HepG2 (cell line): Measurements from ENCODE around the gene IQCK. TPM values are rescaled to one million over a fixed set of nuclear protein-coding genes. Genes with fewer than 3 reads are reported as not detected.

Experiments
- ATAC-seq: fragments of 200-7000 bp; cut with Tn5 transposase; 3 replicates; pipeline ENCODE4 v1.9.1; 2020; ENCODE audit warnings: mild to moderate bottlenecking, moderate library complexity
- BruUV-seq: library from RNA; stranded (reverse); fragments of 400-500 nt; replicated peaks from 2 replicates; lab custom pipeline; 2021; lab: Mats Ljungman, UMichigan
- CTCF ChIA-PET: fragments of 300-600 bp; formaldehyde crosslinking; extraction: SDS; loops from one replicate; lab custom pipeline; 2021; ENCODE audit warnings: low total read pairs, inconsistent platforms, low intra/inter-chr PET ratio; lab: Yijun Ruan, JAX
- POLR2A ChIA-PET: fragments of 350-600 bp; sonication (Branson Sonifier 250); formaldehyde crosslinking; loops from one replicate; lab custom pipeline; 2020; ENCODE audit warnings: antibody characterized with exemption, inconsistent platforms; lab: Yijun Ruan, JAX
- DNase-seq: peaks from one replicate; pipeline ENCODE4 v3.0.0-alpha.2; 2015; ENCODE audit warnings: low spot score
- FAIRE-seq: peaks from 3 replicates; lab custom pipeline; 2011; peaks lifted over from hg19 to GRCh38; lab: Jason Lieb, UNC
- H2AFZ ChIP-seq: one replicate; pipeline ENCODE4 v1.6.1; 2011; ENCODE audit warnings: low read length, inconsistent platforms
- H3K27ac ChIP-seq: fragments of 300-600 bp; 3 replicates; pipeline ENCODE4 v1.8.0; 2011; ENCODE audit warnings: mixed run types, mild to moderate bottlenecking, mixed read lengths, low read length, inconsistent platforms; ENCODE audit not compliant: insufficient read depth; ENCODE audit errors: extremely low read length
- H3K27me3 ChIP-seq, 2 experiments: fragments of 200-600 bp in 1 of 2; 2 replicates in 1 of 2; 3 replicates in 1 of 2; pipeline versions ENCODE4 v1.6.0 to v1.8.0; 2011; ENCODE audit warnings: low read length in 2 of 2, mild to moderate bottlenecking in 2 of 2, moderate library complexity in 2 of 2, inconsistent platforms in 1 of 2; ENCODE audit not compliant: insufficient read depth in 2 of 2, control insufficient read depth in 1 of 2
- H3K36me3 ChIP-seq, 2 experiments: fragments of 200-600 bp in 1 of 2; replicated peaks in 1 of 2; 2 replicates in 1 of 2; 3 replicates in 1 of 2; pipeline versions ENCODE4 v1.5.1 to v1.8.0; 2011; ENCODE audit warnings: low read length in 2 of 2, inconsistent platforms in 1 of 2; ENCODE audit not compliant: insufficient read depth in 2 of 2, control insufficient read depth in 1 of 2
- H3K4me1 ChIP-seq: 2 replicates; pipeline ENCODE4 v1.5.1; 2012; ENCODE audit warnings: low read length, inconsistent platforms; ENCODE audit not compliant: insufficient read depth
- H3K4me2 ChIP-seq: 2 replicates; pipeline ENCODE4 v1.6.0; 2011; ENCODE audit warnings: low read depth, low read length, inconsistent platforms
- H3K4me3 ChIP-seq, 3 experiments: fragments of 200-600 bp in 1 of 3; sonication (generic), shearing (Covaris generic) in 1 of 3; replicated peaks in 1 of 3; 2 replicates each; pipeline ENCODE4 v1.5.1; 2011 to 2016; ENCODE audit warnings: low read length in 3 of 3, inconsistent platforms in 2 of 3, low read depth in 2 of 3, mild to moderate bottlenecking in 2 of 3, control low read depth in 1 of 3, mixed read lengths in 1 of 3; ENCODE audit not compliant: insufficient read depth in 1 of 3
- H3K79me2 ChIP-seq: one replicate; pipeline ENCODE4 v1.6.1; 2011; ENCODE audit warnings: low read length, inconsistent platforms; ENCODE audit not compliant: insufficient read depth
- H3K9ac ChIP-seq: 2 replicates; pipeline ENCODE4 v1.6.0; 2011; ENCODE audit warnings: mild to moderate bottlenecking, low read depth, low read length, inconsistent platforms; ENCODE audit not compliant: insufficient read depth
- H3K9me3 ChIP-seq: 2 replicates; pipeline ENCODE4 v1.5.1; 2012; ENCODE audit warnings: mild to moderate bottlenecking, low read length
- H4K20me1 ChIP-seq: 2 replicates; pipeline ENCODE4 v1.6.0; 2011; ENCODE audit warnings: inconsistent platforms, mild to moderate bottlenecking, low read length, moderate library complexity; ENCODE audit not compliant: insufficient read depth
- HOXD1 ChIP-seq: sonication (generic); formaldehyde crosslinking; IDR thresholded peaks from 2 replicates; pipeline ENCODE4 v1.5.0; 2020; ENCODE audit warnings: missing genetic modification reagents
- ISL2 ChIP-seq: sonication (generic); formaldehyde crosslinking; IDR thresholded peaks from 2 replicates; pipeline ENCODE4 v1.5.0; 2020; ENCODE audit warnings: missing genetic modification reagents
- MTF1 ChIP-seq: sonication (generic); formaldehyde crosslinking; IDR thresholded peaks from 2 replicates; pipeline ENCODE4 v1.5.0; 2020; ENCODE audit warnings: missing genetic modification reagents
- TCF12 ChIP-seq, 2 experiments: fragments of 450-650 bp in 1 of 2; sonication (generic) in 1 of 2; formaldehyde crosslinking in 1 of 2; IDR thresholded peaks; 2 replicates each; pipeline versions ENCODE4 v1.6.1 to v1.8.0; 2017 to 2022; ENCODE audit warnings: antibody characterized with exemption in 1 of 2, mild to moderate bottlenecking in 1 of 2, missing genetic modification reagents in 1 of 2, moderate library complexity in 1 of 2
- ZNF629 ChIP-seq: sonication (generic); formaldehyde crosslinking; conservative IDR thresholded peaks from 2 replicates; pipeline ENCODE4 v1.5.0; 2020; ENCODE audit warnings: missing genetic modification reagents
- ZNF703 ChIP-seq: sonication (generic); formaldehyde crosslinking; IDR thresholded peaks from 2 replicates; pipeline ENCODE4 v1.5.1; 2020; ENCODE audit warnings: missing genetic modification reagents, mild to moderate bottlenecking, moderate library complexity, borderline replicate concordance
- ZNF816 ChIP-seq: sonication (generic); formaldehyde crosslinking; IDR thresholded peaks from 2 replicates; pipeline ENCODE4 v1.8.0; 2022; ENCODE audit warnings: missing genetic modification reagents, mild to moderate bottlenecking, borderline replicate concordance
- WGBS: methylation state at CpG from one replicate; pipeline ENCODE4 v1.1.6; 2017; ENCODE audit warnings: low lambda C conversion rate; 5-methylcytosine and 5-hydroxymethylcytosine counted together
- in situ Hi-C: cut with HindIII; loops from 2 replicates; pipeline ENCODE4 v1.10.0; 2017; ENCODE audit warnings: low pct_unique_long_range_greater_than_20kb; ENCODE audit not compliant: extremely low pct_ligation_motif_present
- intact Hi-C: fragments of 100-400 bp; cut with micrococcal nuclease; formaldehyde crosslinking; loops from one replicate; pipeline ENCODE4 v1.10.0; 2022; ENCODE audit not compliant: unreplicated experiment
- polyA plus RNA-seq, 8 experiments: library from polyadenylated mRNA; depleted of rRNA in 3 of 8; stranded (reverse) in 7 of 8; unstranded in 1 of 8; fragments of >200 nt; fragmentation: Illumina TruSeq in 4 of 8; extraction: Trizol in 4 of 8; gene quantifications; 2 replicates each; pipeline versions ENCODE4 v1.2.1 to v1.2.3, GENCODE V29; 2011 to 2016; ENCODE audit warnings: low read depth in 4 of 8, missing spikeins in 1 of 8, mixed read lengths in 1 of 8; ENCODE audit not compliant: insufficient read depth in 1 of 8
- total RNA-seq, 5 experiments: library from RNA; depleted of rRNA; stranded (reverse); fragments of >200 nt; fragmentation: Illumina TruSeq; extraction: Trizol; gene quantifications; 2 replicates each; pipeline ENCODE4 v1.2.3, GENCODE V29; 2016; ENCODE audit warnings: low read depth in 1 of 5
- TF ChIP-seq, protein P1 (sequence below): sonication (generic); formaldehyde crosslinking; IDR thresholded peaks from 2 replicates; pipeline ENCODE4 v1.4.0; 2020; ENCODE audit warnings: mild to moderate bottlenecking, missing genetic modification reagents
- TF ChIP-seq, protein P2 (sequence below): sonication (generic); formaldehyde crosslinking; IDR thresholded peaks from 2 replicates; pipeline ENCODE4 v1.4.0; 2020; ENCODE audit warnings: missing genetic modification reagents
- TF ChIP-seq, protein P3 (sequence below): sonication (generic); formaldehyde crosslinking; IDR thresholded peaks from 2 replicates; pipeline ENCODE4 v1.5.0; 2020; ENCODE audit warnings: missing genetic modification reagents
- TF ChIP-seq, protein P4 (sequence below): sonication (generic); formaldehyde crosslinking; IDR thresholded peaks from 2 replicates; pipeline ENCODE4 v1.4.0; 2020; ENCODE audit warnings: missing genetic modification reagents, mild to moderate bottlenecking, borderline replicate concordance
- TF ChIP-seq, protein P5 (sequence below): fragments of 450-650 bp; IDR thresholded peaks from 2 replicates; pipeline ENCODE4 v1.6.1; 2017; ENCODE audit warnings: mild to moderate bottlenecking

IQCK gene
- total and polyA plus RNA-seq, 2 of the 13 experiments (the other 11 are each of a cell fraction or from before 2014, with no cell fraction given) = 5.1 to 7.3 TPM

DNA sequence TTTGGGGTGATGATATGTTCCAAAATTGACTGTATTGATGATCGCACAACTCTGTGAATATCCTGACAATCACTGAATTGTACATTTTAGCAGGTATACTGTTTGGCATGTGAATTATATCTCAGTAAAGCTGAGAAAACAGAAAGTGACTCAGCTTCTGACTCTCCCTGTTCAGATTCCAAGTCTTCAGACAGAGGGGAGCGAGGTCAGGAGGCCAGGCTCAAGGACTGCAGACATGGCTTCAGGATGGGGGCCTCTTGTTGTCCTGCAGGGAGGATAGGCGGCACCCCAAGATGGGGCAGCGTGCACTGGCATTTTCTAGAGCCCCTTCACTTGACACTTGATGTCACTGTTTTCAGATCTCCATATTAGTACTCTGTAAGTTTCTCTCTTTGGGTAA, 45.7 kb upstream of the IQCK start:
- TF ChIP-seq MTF1 (CRISPR knock-in tag) (no peak), HOXD1 (no peak), ZNF703 (no peak), TCF12 (IDR thresholded peaks at IDR 0.05) (no peak), TCF12 (CRISPR knock-in tag; IDR thresholded peaks at IDR 0.05) (no peak), ZNF629 (CRISPR knock-in tag) (no peak), ISL2 (CRISPR knock-in tag) (no peak), ZNF816 (CRISPR knock-in tag) (no peak)
- TF ChIP-seq, protein P1, sequence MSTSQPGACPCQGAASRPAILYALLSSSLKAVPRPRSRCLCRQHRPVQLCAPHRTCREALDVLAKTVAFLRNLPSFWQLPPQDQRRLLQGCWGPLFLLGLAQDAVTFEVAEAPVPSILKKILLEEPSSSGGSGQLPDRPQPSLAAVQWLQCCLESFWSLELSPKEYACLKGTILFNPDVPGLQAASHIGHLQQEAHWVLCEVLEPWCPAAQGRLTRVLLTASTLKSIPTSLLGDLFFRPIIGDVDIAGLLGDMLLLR (CRISPR knock-in tag) = no peak
- TF ChIP-seq, protein P2, sequence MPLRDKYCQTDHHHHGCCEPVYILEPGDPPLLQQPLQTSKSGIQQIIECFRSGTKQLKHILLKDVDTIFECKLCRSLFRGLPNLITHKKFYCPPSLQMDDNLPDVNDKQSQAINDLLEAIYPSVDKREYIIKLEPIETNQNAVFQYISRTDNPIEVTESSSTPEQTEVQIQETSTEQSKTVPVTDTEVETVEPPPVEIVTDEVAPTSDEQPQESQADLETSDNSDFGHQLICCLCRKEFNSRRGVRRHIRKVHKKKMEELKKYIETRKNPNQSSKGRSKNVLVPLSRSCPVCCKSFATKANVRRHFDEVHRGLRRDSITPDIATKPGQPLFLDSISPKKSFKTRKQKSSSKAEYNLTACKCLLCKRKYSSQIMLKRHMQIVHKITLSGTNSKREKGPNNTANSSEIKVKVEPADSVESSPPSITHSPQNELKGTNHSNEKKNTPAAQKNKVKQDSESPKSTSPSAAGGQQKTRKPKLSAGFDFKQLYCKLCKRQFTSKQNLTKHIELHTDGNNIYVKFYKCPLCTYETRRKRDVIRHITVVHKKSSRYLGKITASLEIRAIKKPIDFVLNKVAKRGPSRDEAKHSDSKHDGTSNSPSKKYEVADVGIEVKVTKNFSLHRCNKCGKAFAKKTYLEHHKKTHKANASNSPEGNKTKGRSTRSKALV (CRISPR knock-in tag) = no peak
- TF ChIP-seq, protein P3, sequence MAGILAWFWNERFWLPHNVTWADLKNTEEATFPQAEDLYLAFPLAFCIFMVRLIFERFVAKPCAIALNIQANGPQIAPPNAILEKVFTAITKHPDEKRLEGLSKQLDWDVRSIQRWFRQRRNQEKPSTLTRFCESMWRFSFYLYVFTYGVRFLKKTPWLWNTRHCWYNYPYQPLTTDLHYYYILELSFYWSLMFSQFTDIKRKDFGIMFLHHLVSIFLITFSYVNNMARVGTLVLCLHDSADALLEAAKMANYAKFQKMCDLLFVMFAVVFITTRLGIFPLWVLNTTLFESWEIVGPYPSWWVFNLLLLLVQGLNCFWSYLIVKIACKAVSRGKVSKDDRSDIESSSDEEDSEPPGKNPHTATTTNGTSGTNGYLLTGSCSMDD (CRISPR knock-in tag) = no peak
- TF ChIP-seq, protein P4, sequence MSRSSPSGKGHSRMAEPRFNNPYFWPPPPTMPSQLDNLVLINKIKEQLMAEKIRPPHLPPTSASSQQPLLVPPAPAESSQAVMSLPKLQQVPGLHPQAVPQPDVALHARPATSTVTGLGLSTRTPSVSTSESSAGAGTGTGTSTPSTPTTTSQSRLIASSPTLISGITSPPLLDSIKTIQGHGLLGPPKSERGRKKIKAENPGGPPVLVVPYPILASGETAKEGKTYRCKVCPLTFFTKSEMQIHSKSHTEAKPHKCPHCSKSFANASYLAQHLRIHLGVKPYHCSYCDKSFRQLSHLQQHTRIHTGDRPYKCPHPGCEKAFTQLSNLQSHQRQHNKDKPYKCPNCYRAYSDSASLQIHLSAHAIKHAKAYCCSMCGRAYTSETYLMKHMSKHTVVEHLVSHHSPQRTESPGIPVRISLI (CRISPR knock-in tag) = no peak
- TF ChIP-seq, protein P5, sequence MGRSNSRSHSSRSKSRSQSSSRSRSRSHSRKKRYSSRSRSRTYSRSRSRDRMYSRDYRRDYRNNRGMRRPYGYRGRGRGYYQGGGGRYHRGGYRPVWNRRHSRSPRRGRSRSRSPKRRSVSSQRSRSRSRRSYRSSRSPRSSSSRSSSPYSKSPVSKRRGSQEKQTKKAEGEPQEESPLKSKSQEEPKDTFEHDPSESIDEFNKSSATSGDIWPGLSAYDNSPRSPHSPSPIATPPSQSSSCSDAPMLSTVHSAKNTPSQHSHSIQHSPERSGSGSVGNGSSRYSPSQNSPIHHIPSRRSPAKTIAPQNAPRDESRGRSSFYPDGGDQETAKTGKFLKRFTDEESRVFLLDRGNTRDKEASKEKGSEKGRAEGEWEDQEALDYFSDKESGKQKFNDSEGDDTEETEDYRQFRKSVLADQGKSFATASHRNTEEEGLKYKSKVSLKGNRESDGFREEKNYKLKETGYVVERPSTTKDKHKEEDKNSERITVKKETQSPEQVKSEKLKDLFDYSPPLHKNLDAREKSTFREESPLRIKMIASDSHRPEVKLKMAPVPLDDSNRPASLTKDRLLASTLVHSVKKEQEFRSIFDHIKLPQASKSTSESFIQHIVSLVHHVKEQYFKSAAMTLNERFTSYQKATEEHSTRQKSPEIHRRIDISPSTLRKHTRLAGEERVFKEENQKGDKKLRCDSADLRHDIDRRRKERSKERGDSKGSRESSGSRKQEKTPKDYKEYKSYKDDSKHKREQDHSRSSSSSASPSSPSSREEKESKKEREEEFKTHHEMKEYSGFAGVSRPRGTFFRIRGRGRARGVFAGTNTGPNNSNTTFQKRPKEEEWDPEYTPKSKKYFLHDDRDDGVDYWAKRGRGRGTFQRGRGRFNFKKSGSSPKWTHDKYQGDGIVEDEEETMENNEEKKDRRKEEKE = no peak
- ATAC-seq (no peak), DNase-seq (no peak), FAIRE-seq (no peak)
- no peaks in the 10 kb centered on the region for H3K36me3 ChIP-seq
- no peaks in the 10 kb centered on the region for H3K27me3 ChIP-seq
- no peak overlapping the region for H3K9ac ChIP-seq
- no peak overlapping the region for H2AFZ ChIP-seq
- BruUV-seq = no TSS peak
- H3K4me1 ChIP-seq = peaks cover 9% of the 10 kb centered on the region
- CTCF ChIA-PET = no interaction called here
- intact Hi-C loops (no loop called here), in situ Hi-C loops (no loop called here)
- no peak overlapping the region for H3K4me3 ChIP-seq
- H3K4me2 ChIP-seq = no peak overlapping the region
- H3K79me2 ChIP-seq = no peaks in the 10 kb centered on the region
- H3K27ac ChIP-seq = no peak overlapping the region
- WGBS = 55% methylated on average over 4 of the region's 4 CpGs
- no peaks in the 10 kb centered on the region for H4K20me1 ChIP-seq
- no peaks in the 10 kb centered on the region for H3K9me3 ChIP-seq
- POLR2A ChIA-PET = no interaction called here
